Osteocyte (in vitro differentiated cells): Measurements from ENCODE around the gene PTGDS. TPM values are rescaled to one million over a fixed set of nuclear protein-coding genes. Genes with fewer than 3 reads are reported as not detected.

ENCODE experiments used
- DNase-seq: peaks from one replicate; pipeline ENCODE4 v3.0.0; 2021; ENCODE audit warnings: mixed read lengths; ENCODE audit not compliant: unreplicated experiment; ENCODE audit errors: extremely low spot score
- H3K27ac Mint-ChIP-seq: one replicate; pipeline ENCODE4 v1.8.0; 2021; ENCODE audit warnings: mild to moderate bottlenecking, mixed read lengths; ENCODE audit not compliant: unreplicated experiment
- H3K27me3 Mint-ChIP-seq: one replicate; pipeline ENCODE4 v1.8.0; 2021; ENCODE audit warnings: mixed read lengths; ENCODE audit not compliant: unreplicated experiment
- H3K36me3 Mint-ChIP-seq: one replicate; pipeline ENCODE4 v1.8.0; 2021; ENCODE audit warnings: mixed read lengths; ENCODE audit not compliant: unreplicated experiment
- H3K4me1 Mint-ChIP-seq: one replicate; pipeline ENCODE4 v1.8.0; 2021; ENCODE audit warnings: mixed read lengths; ENCODE audit not compliant: unreplicated experiment
- H3K4me3 Mint-ChIP-seq: one replicate; pipeline ENCODE4 v1.8.0; 2021; ENCODE audit warnings: mild to moderate bottlenecking, moderate library complexity, mixed read lengths; ENCODE audit not compliant: unreplicated experiment
- H3K9me3 Mint-ChIP-seq: one replicate; pipeline ENCODE4 v1.8.0; 2021; ENCODE audit warnings: mixed read lengths; ENCODE audit not compliant: unreplicated experiment
- total RNA-seq: library from RNA; stranded (reverse); gene quantifications from 2 replicates; pipeline ENCODE4 v1.2.1, GENCODE V29; 2021
- TF ChIP-seq, protein P1 (sequence below): fragments of 200-600 bp; sonication (generic); IDR thresholded peaks from 2 replicates; pipeline ENCODE4 v1.5.0; 2021; ENCODE audit warnings: antibody characterized with exemption, mild to moderate bottlenecking, moderate library complexity

The PTGDS gene
- total RNA-seq, 1 donor from 2014 or later: 123 TPM

DNA sequence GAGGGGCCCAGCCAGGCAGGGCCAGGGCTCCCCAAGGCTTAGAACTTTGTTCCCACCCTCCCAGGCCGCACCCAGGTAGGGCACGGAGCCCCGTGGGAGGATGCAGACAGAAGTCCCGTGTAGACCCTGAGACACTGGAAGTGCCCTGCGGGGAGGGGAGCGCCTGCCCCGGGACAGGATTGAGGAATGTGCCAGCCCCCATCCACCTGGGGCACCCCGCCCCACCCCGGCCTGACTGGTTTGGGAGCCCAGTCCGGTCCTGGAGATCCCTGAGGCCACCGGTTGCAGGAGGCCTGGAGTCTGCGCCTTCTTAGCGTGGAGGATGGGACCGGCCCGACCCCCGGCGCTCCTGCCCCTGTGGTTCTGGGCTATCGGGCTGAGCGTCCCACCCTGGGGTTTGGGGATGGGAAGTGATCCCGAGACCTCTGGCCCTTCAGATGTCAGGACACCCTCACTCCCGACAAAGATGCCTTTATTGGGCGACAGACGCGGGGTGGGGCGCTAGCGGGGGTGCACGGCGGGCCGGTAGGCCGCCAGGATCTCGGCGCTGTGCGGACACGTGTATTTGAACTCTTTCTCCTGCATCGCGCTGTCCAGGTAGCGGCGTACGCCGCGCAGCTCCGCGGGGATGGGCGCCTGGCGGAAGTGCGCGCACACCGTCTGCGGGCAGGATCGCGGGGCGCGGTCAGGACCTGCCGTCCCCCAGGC, 17.0 kb downstream of the PTGDS start:
- no peak overlapping the region for H3K4me3 Mint-ChIP-seq

DNA sequence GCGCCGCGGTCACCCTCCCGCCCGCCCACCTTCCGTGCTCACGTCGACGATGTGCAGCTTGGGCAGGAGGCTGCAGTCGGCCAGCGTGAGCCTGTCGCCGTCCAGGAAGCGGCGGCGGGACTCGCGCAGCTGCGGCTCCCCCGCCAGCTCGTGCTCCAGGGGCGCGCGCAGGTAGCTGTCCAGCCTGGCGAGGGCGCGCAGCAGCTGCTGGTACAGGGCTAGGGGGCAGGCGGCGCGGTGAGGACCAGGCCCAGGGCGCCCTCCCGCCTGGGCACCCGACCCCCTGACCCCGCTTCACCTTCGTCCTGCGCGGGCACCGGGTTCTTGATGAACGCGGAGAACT, 17.6 kb downstream of the PTGDS start:
- Mint-ChIP-seq H3K9me3 (no peaks in the 10 kb centered on the region), H3K36me3 (no peaks in the 10 kb centered on the region), H3K27ac (no peak overlapping the region), H3K4me1 (peaks cover 36% of the 10 kb centered on the region), H3K27me3 (no peaks in the 10 kb centered on the region), H3K4me3 (no peak overlapping the region)
- TF ChIP-seq, protein P1, sequence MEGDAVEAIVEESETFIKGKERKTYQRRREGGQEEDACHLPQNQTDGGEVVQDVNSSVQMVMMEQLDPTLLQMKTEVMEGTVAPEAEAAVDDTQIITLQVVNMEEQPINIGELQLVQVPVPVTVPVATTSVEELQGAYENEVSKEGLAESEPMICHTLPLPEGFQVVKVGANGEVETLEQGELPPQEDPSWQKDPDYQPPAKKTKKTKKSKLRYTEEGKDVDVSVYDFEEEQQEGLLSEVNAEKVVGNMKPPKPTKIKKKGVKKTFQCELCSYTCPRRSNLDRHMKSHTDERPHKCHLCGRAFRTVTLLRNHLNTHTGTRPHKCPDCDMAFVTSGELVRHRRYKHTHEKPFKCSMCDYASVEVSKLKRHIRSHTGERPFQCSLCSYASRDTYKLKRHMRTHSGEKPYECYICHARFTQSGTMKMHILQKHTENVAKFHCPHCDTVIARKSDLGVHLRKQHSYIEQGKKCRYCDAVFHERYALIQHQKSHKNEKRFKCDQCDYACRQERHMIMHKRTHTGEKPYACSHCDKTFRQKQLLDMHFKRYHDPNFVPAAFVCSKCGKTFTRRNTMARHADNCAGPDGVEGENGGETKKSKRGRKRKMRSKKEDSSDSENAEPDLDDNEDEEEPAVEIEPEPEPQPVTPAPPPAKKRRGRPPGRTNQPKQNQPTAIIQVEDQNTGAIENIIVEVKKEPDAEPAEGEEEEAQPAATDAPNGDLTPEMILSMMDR: no peak
- no peak for DNase-seq

More for the DNA sequence above, 17.0 kb downstream of the PTGDS start:
- no peaks in the 10 kb centered on the region for H3K27me3 Mint-ChIP-seq
- DNase-seq: no peak
- TF ChIP-seq, protein P1: no peak
- peaks cover 30% of the 10 kb centered on the region for H3K4me1 Mint-ChIP-seq
- H3K27ac Mint-ChIP-seq: no peak overlapping the region
- no peaks in the 10 kb centered on the region for H3K36me3 Mint-ChIP-seq
- no peaks in the 10 kb centered on the region for H3K9me3 Mint-ChIP-seq

DNA sequence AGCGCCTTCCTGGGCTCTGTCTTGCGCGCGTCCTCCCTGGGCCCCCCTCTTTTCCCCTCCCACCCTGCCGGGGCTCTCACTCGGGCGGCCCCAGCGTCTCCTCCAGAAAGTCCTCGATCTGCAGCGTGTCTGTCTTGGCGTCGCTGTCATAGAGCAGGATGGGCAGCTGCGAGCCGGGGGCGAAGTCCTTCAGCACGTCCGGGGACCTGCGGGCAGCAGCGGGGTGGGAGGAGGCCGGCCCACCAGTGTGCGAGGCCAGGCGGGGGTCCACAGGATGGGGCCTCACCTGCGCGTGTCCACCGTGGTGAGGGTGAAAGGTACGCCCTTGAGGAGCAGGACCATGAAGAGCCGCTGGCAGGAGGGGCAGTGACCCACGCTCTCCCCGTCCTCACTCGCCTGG, 18.1 kb downstream of the PTGDS start:
- peaks cover 41% of the 10 kb centered on the region for H3K4me1 Mint-ChIP-seq

DNA sequence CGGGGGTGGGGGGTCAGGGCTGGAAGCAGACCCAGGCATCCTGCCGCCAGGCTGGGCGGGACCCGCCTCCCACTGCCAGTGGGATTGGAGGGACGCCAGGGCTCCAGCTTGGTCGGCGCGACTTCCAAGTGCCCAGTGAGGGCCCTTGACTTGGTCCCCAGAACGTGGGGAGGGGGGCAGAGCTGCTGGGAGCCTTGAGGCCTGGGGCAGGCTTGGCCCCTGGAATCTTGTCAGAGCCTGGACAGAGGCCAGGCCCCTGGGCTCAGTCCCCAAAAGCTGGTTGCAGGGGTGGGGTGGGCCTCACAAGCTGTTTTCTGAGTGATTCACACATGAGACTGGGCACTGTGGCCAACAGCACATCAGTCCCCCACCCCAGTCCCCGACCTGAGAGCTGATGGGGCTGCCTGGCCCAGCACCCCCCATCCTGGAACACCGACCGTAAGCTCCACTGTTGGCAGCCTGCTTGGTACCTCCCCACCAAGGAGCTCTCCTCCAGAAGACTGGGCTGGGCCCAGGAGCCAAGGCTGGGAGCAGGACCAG, 18.5 kb downstream of the PTGDS start:
- TF ChIP-seq, protein P1: no peak
- no peak overlapping the region for H3K4me3 Mint-ChIP-seq

More for the DNA sequence above, 18.1 kb downstream of the PTGDS start:
- Mint-ChIP-seq H3K27me3 (no peaks in the 10 kb centered on the region), H3K9me3 (no peaks in the 10 kb centered on the region), H3K4me3 (no peak overlapping the region), H3K27ac (no peak overlapping the region), H3K36me3 (no peaks in the 10 kb centered on the region)
- DNase-seq: no peak
- TF ChIP-seq, protein P1: no peak

DNA sequence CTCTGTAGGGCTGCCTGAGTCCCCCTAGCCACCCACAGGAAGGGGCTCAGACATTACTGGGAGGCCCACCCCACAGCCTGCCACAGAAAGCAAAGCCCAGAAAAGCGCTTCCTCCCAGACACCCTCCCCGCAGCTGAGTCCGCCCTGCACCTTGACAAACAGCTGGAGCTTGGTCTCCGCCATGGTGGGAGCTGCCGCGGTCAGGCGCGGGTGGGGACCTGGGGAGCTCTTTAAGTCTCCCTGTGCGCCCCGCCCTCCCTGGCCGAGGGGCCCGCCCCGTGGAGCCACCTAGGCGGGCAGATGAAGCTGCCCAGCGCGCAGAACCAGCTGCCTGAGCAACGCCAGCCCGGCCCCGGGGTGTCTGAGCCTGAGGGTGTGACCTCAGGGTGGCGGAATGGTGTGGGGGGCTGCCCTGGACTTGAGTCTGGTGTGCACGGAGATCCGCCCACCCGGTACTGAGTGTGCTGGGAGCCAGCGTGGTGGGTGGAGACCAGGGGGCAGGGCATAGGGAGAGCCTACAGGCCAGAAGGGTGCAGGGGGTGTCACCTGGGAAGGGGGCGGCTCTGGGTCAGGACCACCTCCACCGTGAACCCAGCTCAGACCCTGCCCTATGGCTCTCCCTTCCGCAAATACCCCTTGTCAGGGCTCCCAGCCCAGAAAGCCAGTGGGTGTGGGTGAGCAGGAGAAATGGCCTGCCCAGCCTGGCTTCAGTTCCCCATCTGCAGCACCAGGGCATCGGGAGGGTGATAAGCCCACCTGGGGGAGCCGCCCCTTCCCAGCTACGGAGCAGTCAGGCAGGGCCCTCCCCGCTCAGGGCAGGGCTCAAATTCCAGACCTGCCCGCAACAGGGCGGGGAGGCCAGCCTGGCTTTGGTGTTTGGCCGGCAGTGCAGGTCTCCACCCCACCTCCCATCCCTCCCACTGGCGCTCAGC, 19.3 kb downstream of the PTGDS start, which contains the start of gene CLIC3:
TSS of gene CLIC3 (minus strand) at position 208 of the 932 bp plus-strand sequence. CDS start at position 183, 25 bp downstream.
- no peak within 1 kb of the TSS for H3K4me3 Mint-ChIP-seq

More for the DNA sequence above, 18.5 kb downstream of the PTGDS start:
- DNase-seq: no peak
- H3K9me3 Mint-ChIP-seq: no peaks in the 10 kb centered on the region
- H3K4me1 Mint-ChIP-seq: peaks cover 45% of the 10 kb centered on the region
- H3K36me3 Mint-ChIP-seq: no peaks in the 10 kb centered on the region
- no peaks in the 10 kb centered on the region for H3K27me3 Mint-ChIP-seq
- no peak overlapping the region for H3K27ac Mint-ChIP-seq

More for the DNA sequence above, 19.3 kb downstream of the PTGDS start, which contains the start of gene CLIC3:
- Mint-ChIP-seq H3K27ac (no peak within 1 kb of the TSS), H3K36me3 (no peaks in the 10 kb centered on the region), H3K9me3 (no peaks in the 10 kb centered on the region), H3K27me3 (no peaks in the 10 kb centered on the region), H3K4me1 (peaks cover 45% of the 10 kb centered on the region)
- DNase-seq: no peak
- TF ChIP-seq, protein P1: no peak
